ENCODE results near the gene MTUS2. TPM values are rescaled to one million over a fixed set of nuclear protein-coding genes. Genes with fewer than 3 reads are reported as not detected.

MTUS2 gene
- total RNA-seq, 1 donor from 2014 or later: 6.8 TPM

GRCh38 chr13:29021311-29021710, 201.2 kb downstream of the MTUS2 start:
- no peak for TF ChIP-seq CTCF (IDR thresholded peaks at IDR 0.05; ENCODE audit: partially characterized antibody, unreplicated experiment)
- Mint-ChIP-seq H3K9me3 (ENCODE audit: unreplicated experiment) (peaks cover 2% of the 10 kb centered on the region), H3K27ac (ENCODE audit: unreplicated experiment) (no peak overlapping the region)

DNA sequence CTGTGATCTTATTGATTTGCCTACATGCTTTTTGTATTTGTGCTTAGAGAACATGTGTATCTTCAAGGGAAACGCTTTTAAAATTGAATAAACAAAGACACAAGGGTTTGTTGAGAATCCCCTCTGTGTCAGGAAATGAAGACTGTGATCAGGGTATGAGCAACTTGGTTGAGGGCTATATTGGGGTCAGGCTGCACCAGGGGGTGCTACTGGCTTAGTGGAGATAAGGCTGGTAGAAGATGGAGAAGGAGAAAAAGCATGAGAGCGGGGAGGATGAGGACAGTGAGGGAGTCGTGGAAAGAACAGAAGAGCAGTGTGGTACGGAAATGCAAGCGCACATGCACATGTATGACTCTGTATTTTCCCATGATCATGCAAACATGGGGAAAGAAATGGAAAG, 201.6 kb downstream of the MTUS2 start:
- H3K4me3 Mint-ChIP-seq (ENCODE audit: unreplicated experiment): no peak overlapping the region
- H3K27me3 Mint-ChIP-seq (ENCODE audit: unreplicated experiment): no peaks in the 10 kb centered on the region
- H3K4me1 Mint-ChIP-seq (ENCODE audit: low read depth, unreplicated experiment): peaks cover 6% of the 10 kb centered on the region
- H3K9me3 Mint-ChIP-seq (ENCODE audit: unreplicated experiment): peaks cover 2% of the 10 kb centered on the region
- no peak for DNase-seq
- peaks cover 5% of the 10 kb centered on the region for H3K36me3 Mint-ChIP-seq (ENCODE audit: unreplicated experiment)
- H3K27ac Mint-ChIP-seq (ENCODE audit: unreplicated experiment): no peak overlapping the region
- no peak for TF ChIP-seq CTCF (IDR thresholded peaks at IDR 0.05; ENCODE audit: partially characterized antibody, unreplicated experiment)

More at GRCh38 chr13:29021311-29021710, 201.2 kb downstream of the MTUS2 start:
- no peak overlapping the region for H3K4me3 Mint-ChIP-seq (ENCODE audit: unreplicated experiment)
- H3K4me1 Mint-ChIP-seq (ENCODE audit: low read depth, unreplicated experiment): peaks cover 6% of the 10 kb centered on the region
- H3K36me3 Mint-ChIP-seq (ENCODE audit: unreplicated experiment): peaks cover 5% of the 10 kb centered on the region
- DNase-seq: no peak
- no peaks in the 10 kb centered on the region for H3K27me3 Mint-ChIP-seq (ENCODE audit: unreplicated experiment)

GRCh38 chr13:29022410-29022809, 202.3 kb downstream of the MTUS2 start:
- peaks cover 6% of the 10 kb centered on the region for H3K4me1 Mint-ChIP-seq (ENCODE audit: low read depth, unreplicated experiment)
- DNase-seq: no peak
- peaks cover 5% of the 10 kb centered on the region for H3K36me3 Mint-ChIP-seq (ENCODE audit: unreplicated experiment)
- H3K4me3 Mint-ChIP-seq (ENCODE audit: unreplicated experiment): no peak overlapping the region
- H3K9me3 Mint-ChIP-seq (ENCODE audit: unreplicated experiment): peaks cover 2% of the 10 kb centered on the region
- TF ChIP-seq CTCF (IDR thresholded peaks at IDR 0.05; ENCODE audit: partially characterized antibody, unreplicated experiment): no peak
- H3K27me3 Mint-ChIP-seq (ENCODE audit: unreplicated experiment): no peaks in the 10 kb centered on the region
- no peak overlapping the region for H3K27ac Mint-ChIP-seq (ENCODE audit: unreplicated experiment)

DNA sequence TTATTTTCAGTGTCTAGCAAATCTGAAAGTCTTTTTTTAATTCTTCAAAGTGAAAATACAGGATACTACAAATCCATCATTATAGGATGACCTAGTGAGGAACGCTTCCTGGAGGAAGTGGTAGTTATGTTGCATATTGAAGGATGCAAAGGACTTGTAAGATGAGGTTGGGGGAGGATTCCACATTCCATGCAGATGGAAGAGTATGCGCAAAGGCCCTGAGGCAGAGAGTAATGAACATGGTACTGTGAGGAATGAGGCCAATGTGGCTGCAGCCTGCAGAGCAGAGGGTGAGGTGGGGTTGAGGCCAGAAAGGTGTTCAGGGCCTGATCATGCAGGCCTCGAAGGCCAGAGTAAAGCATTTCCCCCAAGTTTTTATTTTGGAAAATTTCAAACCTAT, 202.8 kb downstream of the MTUS2 start:
- H3K36me3 Mint-ChIP-seq (ENCODE audit: unreplicated experiment): peaks cover 5% of the 10 kb centered on the region
- no peak for TF ChIP-seq CTCF (IDR thresholded peaks at IDR 0.05; ENCODE audit: partially characterized antibody, unreplicated experiment)
- H3K9me3 Mint-ChIP-seq (ENCODE audit: unreplicated experiment): peaks cover 2% of the 10 kb centered on the region
- no peaks in the 10 kb centered on the region for H3K27me3 Mint-ChIP-seq (ENCODE audit: unreplicated experiment)
- H3K4me3 Mint-ChIP-seq (ENCODE audit: unreplicated experiment): no peak overlapping the region
- H3K4me1 Mint-ChIP-seq (ENCODE audit: low read depth, unreplicated experiment): peaks cover 6% of the 10 kb centered on the region
- H3K27ac Mint-ChIP-seq (ENCODE audit: unreplicated experiment): no peak overlapping the region
- no peak for DNase-seq

- no peak for TF ChIP-seq CTCF (IDR thresholded peaks at IDR 0.05; ENCODE audit: partially characterized antibody, unreplicated experiment)
- Mint-ChIP-seq H3K9me3 (ENCODE audit: unreplicated experiment) (peaks cover 2% of the 10 kb centered on the region), H3K4me1 (ENCODE audit: low read depth, unreplicated experiment) (peaks cover 6% of the 10 kb centered on the region), H3K27ac (ENCODE audit: unreplicated experiment) (no peak overlapping the region), H3K36me3 (ENCODE audit: unreplicated experiment) (peaks cover 10% of the 10 kb centered on the region), H3K4me3 (ENCODE audit: unreplicated experiment) (no peak overlapping the region), H3K27me3 (ENCODE audit: unreplicated experiment) (no peaks in the 10 kb centered on the region)
- DNase-seq: no peak
Observed at GRCh38 chr13:29024783-29025182, 204.6 kb downstream of the MTUS2 start.

Data from glutamatergic neuron (in vitro differentiated cells).